BJ (cell line): Measurements from ENCODE around the gene GABRE. TPM values are rescaled to one million over a fixed set of nuclear protein-coding genes. Genes with fewer than 3 reads are reported as not detected.
"Not testable (repeated sequence)": the region's sequence is repeated elsewhere in the genome, so short reads cannot be mapped to it uniquely, and the experiment has no call there.

Source experiments
- CTCF ChIA-PET: fragments of 350-600 bp; formaldehyde crosslinking; extraction: SDS; loops from one replicate; lab custom pipeline; 2021; ENCODE audit warnings: antibody characterized with exemption, inconsistent platforms; lab: Yijun Ruan, JAX
- POLR2A ChIA-PET: fragments of 300-600 bp; sonication (Branson Sonifier 250); formaldehyde crosslinking; extraction: SDS; loops from one replicate; lab custom pipeline; 2021; ENCODE audit warnings: antibody characterized with exemption; lab: Charles Lee
- DNase-seq: peaks from one replicate; pipeline ENCODE4 v3.0.0-alpha.2; 2011; ENCODE audit warnings: low read depth
- H3K27me3 ChIP-seq: 2 replicates; pipeline ENCODE4 v1.6.0; 2011; ENCODE audit warnings: low read length; ENCODE audit not compliant: control insufficient read depth, insufficient read depth
- H3K36me3 ChIP-seq: 2 replicates; pipeline ENCODE4 v1.5.1; 2011; ENCODE audit warnings: low read length; ENCODE audit not compliant: control insufficient read depth, insufficient read depth
- H3K4me3 ChIP-seq: 2 replicates; pipeline ENCODE4 v1.5.1; 2011; ENCODE audit warnings: low read depth, mild to moderate bottlenecking, control low read depth, low read length
- polyA plus RNA-seq: library from polyadenylated mRNA; depleted of rRNA; stranded (reverse); fragments of >200 nt; gene quantifications from 2 replicates; pipeline ENCODE4 v1.2.3, GENCODE V29; 2011; rRNA removed
- TF ChIP-seq, protein P1 (sequence below): IDR thresholded peaks from 2 replicates; pipeline ENCODE4 v1.5.1; 2011; ENCODE audit warnings: low read depth, mild to moderate bottlenecking, control low read depth, inconsistent platforms, low read length, moderate library complexity; ENCODE audit not compliant: insufficient read depth

GABRE gene
- polyA plus RNA-seq, 1 experiment: 37.8 TPM

DNA sequence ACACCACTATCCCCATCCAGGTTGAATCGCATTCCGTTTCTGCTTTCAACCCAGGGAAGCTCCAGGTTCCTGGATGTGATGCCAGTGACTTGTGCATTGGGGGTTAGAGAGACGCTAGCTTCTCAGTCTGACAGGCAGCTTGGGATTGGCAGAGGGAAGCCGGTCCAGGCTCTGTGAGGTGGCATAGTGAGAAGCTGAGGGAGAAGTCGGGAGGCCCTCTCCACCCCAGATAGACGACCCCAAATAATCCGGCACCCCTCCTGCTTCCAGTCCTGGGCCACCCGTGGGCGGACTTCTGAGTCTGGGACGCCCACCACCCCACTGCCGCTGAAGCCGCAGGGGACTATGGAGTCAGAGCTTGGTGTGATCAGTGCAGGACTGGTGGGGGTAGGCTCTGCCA is 54.4 kb downstream of the GABRE start:
- DNase-seq: no peak
- H3K36me3 ChIP-seq: no peaks in the 10 kb centered on the region
- POLR2A ChIA-PET: no interaction called here
- no peak overlapping the region for H3K4me3 ChIP-seq
- CTCF ChIA-PET: no interaction called here
- no peaks in the 10 kb centered on the region for H3K27me3 ChIP-seq
- TF ChIP-seq, protein P1, sequence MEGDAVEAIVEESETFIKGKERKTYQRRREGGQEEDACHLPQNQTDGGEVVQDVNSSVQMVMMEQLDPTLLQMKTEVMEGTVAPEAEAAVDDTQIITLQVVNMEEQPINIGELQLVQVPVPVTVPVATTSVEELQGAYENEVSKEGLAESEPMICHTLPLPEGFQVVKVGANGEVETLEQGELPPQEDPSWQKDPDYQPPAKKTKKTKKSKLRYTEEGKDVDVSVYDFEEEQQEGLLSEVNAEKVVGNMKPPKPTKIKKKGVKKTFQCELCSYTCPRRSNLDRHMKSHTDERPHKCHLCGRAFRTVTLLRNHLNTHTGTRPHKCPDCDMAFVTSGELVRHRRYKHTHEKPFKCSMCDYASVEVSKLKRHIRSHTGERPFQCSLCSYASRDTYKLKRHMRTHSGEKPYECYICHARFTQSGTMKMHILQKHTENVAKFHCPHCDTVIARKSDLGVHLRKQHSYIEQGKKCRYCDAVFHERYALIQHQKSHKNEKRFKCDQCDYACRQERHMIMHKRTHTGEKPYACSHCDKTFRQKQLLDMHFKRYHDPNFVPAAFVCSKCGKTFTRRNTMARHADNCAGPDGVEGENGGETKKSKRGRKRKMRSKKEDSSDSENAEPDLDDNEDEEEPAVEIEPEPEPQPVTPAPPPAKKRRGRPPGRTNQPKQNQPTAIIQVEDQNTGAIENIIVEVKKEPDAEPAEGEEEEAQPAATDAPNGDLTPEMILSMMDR: no peak

DNA sequence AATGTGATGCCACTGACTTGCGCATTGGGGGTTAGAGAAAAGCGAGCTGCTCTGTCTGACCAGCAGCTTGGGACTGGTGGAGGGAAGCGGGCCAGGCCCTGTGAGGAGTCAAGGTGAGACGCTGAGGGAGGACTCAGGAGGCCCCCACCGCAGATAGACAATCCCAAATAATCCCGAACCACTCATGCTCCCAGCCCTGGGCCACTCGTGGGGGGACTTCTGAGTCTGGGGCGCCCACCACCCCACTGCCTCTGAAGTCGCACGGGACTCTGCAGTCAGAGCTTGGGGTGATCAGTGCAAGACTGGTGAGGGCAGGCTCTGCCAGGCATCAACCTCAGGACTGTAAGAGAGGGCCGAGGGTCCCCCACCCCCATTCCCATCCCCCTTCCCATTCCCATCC is 54.9 kb downstream of the GABRE start:
- TF ChIP-seq, protein P1: no peak
- Histone ChIP-seq H3K27me3 (no peaks in the 10 kb centered on the region), H3K36me3 (no peaks in the 10 kb centered on the region), H3K4me3 (no peak overlapping the region)
- DNase-seq: no peak
- ChIA-PET POLR2A (no interaction called here), CTCF (no interaction called here)

DNA sequence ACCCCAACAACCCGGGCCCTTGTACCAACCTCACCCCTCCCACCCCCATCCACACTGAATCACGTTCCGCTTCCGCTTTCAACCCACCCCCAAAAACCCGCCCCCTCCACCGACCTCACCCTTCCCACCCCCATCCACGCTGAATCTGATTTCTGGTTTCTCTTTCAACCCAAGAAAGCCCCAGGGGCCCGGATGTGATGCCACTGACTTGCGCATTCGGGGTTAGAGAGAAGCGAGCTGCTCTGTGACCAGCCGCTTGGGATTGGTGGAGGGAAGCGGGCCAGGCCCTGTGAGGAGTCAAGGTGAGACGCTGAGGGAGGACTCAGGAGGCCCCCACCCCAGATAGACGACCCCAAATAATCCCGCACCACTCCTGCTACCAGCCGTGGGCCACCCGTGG is 55.7 kb downstream of the GABRE start:
- H3K36me3 ChIP-seq, DNase-seq, H3K27me3 ChIP-seq, CTCF ChIA-PET, POLR2A ChIA-PET, H3K4me3 ChIP-seq: not testable (repeated sequence)

DNA sequence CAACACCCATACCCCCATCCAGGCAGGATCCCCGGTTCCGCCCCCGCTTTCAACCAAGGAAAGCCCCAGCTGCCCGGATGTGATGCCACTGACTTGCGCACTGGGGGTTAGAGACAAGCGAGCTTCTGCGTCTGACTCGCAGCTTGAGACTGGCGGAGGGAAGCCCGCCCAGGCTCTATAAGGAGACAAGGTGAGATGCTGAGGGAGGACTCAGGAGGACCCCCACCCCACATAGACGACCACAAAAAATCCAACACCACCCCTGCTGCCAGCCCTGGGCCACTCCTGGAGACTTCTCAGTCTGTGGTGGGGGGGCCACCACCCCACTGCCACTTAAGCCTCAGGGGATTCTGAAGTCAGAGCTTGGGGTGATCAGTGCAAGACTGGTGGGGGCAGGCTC is 61.7 kb downstream of the GABRE start, which contains the start of gene MAGEA4:
Gene MAGEA4 (plus strand): TSS at position 110 of the 400 bp plus-strand sequence. CDS start 10,776 bp downstream, outside the sequence.
- TF ChIP-seq, protein P1: no peak
- DNase-seq: no peak
- CTCF ChIA-PET: no interaction called here
- no peak within 1 kb of the TSS for H3K4me3 ChIP-seq
- POLR2A ChIA-PET: no interaction called here
- no peaks in the 10 kb centered on the region for H3K36me3 ChIP-seq
- no peaks in the 10 kb centered on the region for H3K27me3 ChIP-seq

DNA sequence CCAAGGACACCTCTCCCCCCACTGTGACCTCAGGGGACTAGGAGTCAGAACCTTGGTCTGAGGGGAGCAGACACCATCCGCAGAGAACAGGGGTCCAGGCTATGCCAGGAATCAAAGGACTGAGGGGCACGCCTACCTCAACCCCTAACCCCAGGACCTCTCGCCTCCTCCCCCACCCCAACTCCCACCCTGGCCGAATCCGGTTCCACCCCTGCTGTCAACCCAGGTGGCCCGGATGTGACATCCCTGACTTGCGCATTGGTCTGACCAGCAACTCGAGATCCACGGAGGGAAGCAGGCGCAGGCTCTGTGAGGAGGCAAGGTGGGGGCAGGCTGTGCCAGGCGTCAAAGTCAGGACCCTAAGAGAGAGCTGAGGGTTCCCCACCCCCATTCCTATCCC is 62.3 kb downstream of the GABRE start:
- Histone ChIP-seq H3K27me3 (no peaks in the 10 kb centered on the region), H3K36me3 (no peaks in the 10 kb centered on the region), H3K4me3 (no peak overlapping the region)
- POLR2A ChIA-PET: no interaction called here
- CTCF ChIA-PET: no interaction called here
- TF ChIP-seq, protein P1: no peak
- no peak for DNase-seq

DNA sequence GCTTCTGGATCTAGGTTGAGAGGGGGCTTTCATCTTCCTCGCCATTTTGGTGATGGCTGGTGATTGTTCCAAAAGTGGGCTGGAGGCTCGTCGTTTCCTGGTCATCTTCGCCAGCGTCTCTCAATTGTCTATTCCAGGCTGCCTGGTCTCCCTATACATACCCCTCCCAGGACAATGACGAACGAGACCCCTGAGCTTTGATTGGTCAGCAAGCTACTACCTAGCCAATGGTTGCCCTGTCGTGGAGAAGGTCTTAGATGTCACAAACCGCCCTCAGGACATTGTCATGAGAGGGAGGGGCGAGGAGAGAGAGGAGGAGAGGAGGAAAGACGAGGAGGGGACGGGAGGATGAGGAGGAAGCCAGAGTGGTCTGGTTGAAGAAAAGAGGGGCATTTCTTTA is 69.5 kb downstream of the GABRE start:
- TF ChIP-seq, protein P1: no peak
- POLR2A ChIA-PET: no interaction called here
- DNase-seq: no peak
- CTCF ChIA-PET: no interaction called here
- H3K4me3 ChIP-seq: no peak overlapping the region
- no peaks in the 10 kb centered on the region for H3K27me3 ChIP-seq
- H3K36me3 ChIP-seq: no peaks in the 10 kb centered on the region

Other genes starting within 250 kb of the GABRE start
- not detected in 2 replicates for gene CNGA2, start 239.9 kb downstream of the GABRE start, polyA plus RNA-seq
- gene MAGEA4, start 61.8 kb downstream of the GABRE start, polyA plus RNA-seq: not detected in 2 replicates
- gene MAGEA10, start 163.9 kb upstream of the GABRE start, polyA plus RNA-seq: not detected in 2 replicates